Osteoblast (primary cell): ENCODE data around the gene CDC37. TPM values are rescaled to one million over a fixed set of nuclear protein-coding genes. Genes with fewer than 3 reads are reported as not detected.
A peak's percentile ranks its signal among the peaks of the same experiment; 100 is the strongest.

Experiments
- DNase-seq: peaks from one replicate; pipeline ENCODE4 v3.0.0; 2011; ENCODE audit warnings: low spot score, mixed read lengths; ENCODE audit not compliant: insufficient read length; ENCODE audit errors: missing footprints
- H2AFZ ChIP-seq: 2 replicates; pipeline ENCODE4 v1.6.0; 2011; ENCODE audit warnings: mild to moderate bottlenecking, low read length
- H3K27ac ChIP-seq: 2 replicates; pipeline ENCODE4 v1.5.1; 2011; ENCODE audit warnings: mild to moderate bottlenecking, low read depth, low read length, moderate library complexity
- H3K27me3 ChIP-seq: 2 replicates; pipeline ENCODE4 v1.6.0; 2012; ENCODE audit warnings: mild to moderate bottlenecking, control low read depth, inconsistent platforms, low read length, moderate library complexity; ENCODE audit not compliant: insufficient read depth
- H3K36me3 ChIP-seq: 2 replicates; pipeline ENCODE4 v1.5.1; 2011; ENCODE audit warnings: mild to moderate bottlenecking, low read length, control low read depth, moderate library complexity; ENCODE audit not compliant: insufficient read depth
- H3K4me1 ChIP-seq: 2 replicates; pipeline ENCODE4 v1.5.1; 2011; ENCODE audit warnings: mild to moderate bottlenecking, low read length, control low read depth, moderate library complexity; ENCODE audit not compliant: insufficient read depth
- H3K4me2 ChIP-seq: 2 replicates; pipeline ENCODE4 v1.6.0; 2011; ENCODE audit warnings: mild to moderate bottlenecking, low read length; ENCODE audit not compliant: insufficient read depth
- H3K4me3 ChIP-seq: fragments of 200-600 bp; sonication (generic); 3 replicates; pipeline ENCODE4 v1.5.1; 2012; ENCODE audit warnings: mild to moderate bottlenecking, low read length, inconsistent platforms; ENCODE audit not compliant: insufficient read depth
- H3K79me2 ChIP-seq: 2 replicates; pipeline ENCODE4 v1.6.0; 2012; ENCODE audit warnings: mild to moderate bottlenecking, low read length, control low read depth, inconsistent platforms; ENCODE audit not compliant: insufficient read depth
- H3K9me3 ChIP-seq: 2 replicates; pipeline ENCODE4 v1.5.1; 2011; ENCODE audit warnings: low read depth, low read length, control low read depth
- H4K20me1 ChIP-seq: 2 replicates; pipeline ENCODE4 v1.6.0; 2012; ENCODE audit warnings: mild to moderate bottlenecking, low read length, control low read depth; ENCODE audit not compliant: insufficient read depth
- total RNA-seq: library from RNA; depleted of rRNA; stranded (reverse); fragments of >200 nt; gene quantifications from 2 replicates; pipeline ENCODE4 v1.2.3, GENCODE V29; 2012
- TF ChIP-seq, protein P1 (sequence below): IDR thresholded peaks from 2 replicates; pipeline ENCODE4 v1.5.1; 2011; ENCODE audit warnings: mild to moderate bottlenecking, low read depth, low read length, moderate library complexity; ENCODE audit errors: extremely low read depth

The CDC37 gene
- total RNA-seq, 1 donor, result 154 TPM

DNA sequence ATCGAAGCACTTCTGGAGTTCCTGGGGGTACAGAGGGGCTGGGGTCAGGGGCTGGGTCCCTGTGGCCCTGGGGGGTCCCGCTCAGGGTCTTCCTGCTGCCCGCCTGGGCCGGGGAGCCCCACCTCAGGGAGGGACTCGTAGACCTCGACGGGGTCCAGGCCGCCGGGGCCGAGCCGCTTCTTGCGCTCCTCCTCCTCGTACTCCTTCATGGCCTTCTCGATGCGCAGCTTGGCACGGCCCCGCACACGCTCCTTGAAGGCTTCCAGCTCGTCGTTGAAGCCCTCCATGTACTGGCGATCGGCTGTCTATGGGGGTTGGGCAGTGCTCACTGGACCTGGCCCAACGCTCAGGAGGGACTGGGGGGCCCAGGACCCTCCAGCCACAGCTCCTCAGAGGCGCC lies 10.2 kb downstream of the CDC37 start:
- peak; percentile 31 for DNase-seq
- Histone ChIP-seq H3K27ac (no peak overlapping the region), H3K4me1 (no peaks in the 10 kb centered on the region), H3K79me2 (peaks cover 22% of the 10 kb centered on the region), H2AFZ (no peak overlapping the region), H4K20me1 (peaks cover 23% of the 10 kb centered on the region), H3K9me3 (no peaks in the 10 kb centered on the region), H3K36me3 (peaks cover 40% of the 10 kb centered on the region), H3K27me3 (no peaks in the 10 kb centered on the region), H3K4me2 (no peak overlapping the region), H3K4me3 (no peak overlapping the region)
- TF ChIP-seq, protein P1, sequence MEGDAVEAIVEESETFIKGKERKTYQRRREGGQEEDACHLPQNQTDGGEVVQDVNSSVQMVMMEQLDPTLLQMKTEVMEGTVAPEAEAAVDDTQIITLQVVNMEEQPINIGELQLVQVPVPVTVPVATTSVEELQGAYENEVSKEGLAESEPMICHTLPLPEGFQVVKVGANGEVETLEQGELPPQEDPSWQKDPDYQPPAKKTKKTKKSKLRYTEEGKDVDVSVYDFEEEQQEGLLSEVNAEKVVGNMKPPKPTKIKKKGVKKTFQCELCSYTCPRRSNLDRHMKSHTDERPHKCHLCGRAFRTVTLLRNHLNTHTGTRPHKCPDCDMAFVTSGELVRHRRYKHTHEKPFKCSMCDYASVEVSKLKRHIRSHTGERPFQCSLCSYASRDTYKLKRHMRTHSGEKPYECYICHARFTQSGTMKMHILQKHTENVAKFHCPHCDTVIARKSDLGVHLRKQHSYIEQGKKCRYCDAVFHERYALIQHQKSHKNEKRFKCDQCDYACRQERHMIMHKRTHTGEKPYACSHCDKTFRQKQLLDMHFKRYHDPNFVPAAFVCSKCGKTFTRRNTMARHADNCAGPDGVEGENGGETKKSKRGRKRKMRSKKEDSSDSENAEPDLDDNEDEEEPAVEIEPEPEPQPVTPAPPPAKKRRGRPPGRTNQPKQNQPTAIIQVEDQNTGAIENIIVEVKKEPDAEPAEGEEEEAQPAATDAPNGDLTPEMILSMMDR, result no peak

DNA sequence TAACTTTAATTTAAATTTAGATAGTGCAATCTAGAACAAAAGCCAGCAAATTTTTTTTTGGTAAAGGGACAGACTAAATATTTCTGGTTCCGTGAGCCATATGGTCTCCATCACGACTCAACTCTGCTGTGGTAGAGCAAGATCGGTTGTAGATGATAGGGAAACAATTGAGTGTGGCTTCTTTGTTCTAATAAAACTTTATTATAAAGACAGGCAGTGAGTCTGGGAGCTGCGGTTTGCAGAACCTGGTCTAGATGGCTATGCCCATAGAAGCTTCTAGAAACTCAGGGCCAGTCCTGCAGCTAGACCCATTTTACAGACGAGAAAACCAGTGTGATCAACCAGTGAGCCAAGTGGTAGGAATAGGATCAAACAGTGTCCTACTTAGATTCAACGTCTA lies 11.2 kb downstream of the CDC37 start:
- no peak overlapping the region for H3K4me2 ChIP-seq
- no peak overlapping the region for H3K27ac ChIP-seq
- no peak overlapping the region for H2AFZ ChIP-seq
- peaks cover 40% of the 10 kb centered on the region for H3K36me3 ChIP-seq
- H3K4me3 ChIP-seq, result no peak overlapping the region
- peaks cover 16% of the 10 kb centered on the region for H4K20me1 ChIP-seq
- peaks cover 13% of the 10 kb centered on the region for H3K79me2 ChIP-seq
- TF ChIP-seq, protein P1, result no peak
- no peaks in the 10 kb centered on the region for H3K9me3 ChIP-seq
- no peaks in the 10 kb centered on the region for H3K27me3 ChIP-seq
- H3K4me1 ChIP-seq, result no peaks in the 10 kb centered on the region
- no peak for DNase-seq

DNA sequence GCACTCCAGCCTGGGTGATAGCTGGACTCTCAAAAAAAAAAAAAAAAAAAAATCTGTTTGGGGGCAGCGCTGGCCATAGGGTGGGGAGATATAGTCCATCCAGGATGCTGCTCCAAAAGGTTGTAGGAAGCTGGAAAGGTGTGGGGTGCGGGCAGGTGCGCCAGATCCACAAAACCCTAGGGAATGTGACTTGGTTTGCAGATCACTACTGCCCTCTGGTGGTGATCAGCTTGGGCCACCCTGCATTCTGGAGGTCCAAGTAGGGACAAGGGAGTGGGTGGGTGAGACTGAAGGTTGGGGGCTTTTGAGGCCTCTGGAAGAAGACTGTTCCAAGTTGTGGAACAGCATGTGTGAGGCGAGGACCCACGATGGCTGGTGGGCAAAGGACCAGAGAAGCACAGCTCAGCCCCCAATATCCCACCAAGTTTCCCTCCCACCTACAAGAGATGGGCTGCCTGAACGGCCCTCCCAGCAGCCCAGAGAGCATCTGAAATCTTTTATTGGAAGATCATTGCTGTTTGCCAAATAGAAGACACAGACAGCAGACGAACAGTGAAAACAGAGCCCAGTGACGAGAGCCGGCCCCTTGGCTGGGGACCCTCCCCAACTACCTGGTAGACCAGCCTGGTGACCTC lies 12.6 kb downstream of the CDC37 start:
- Histone ChIP-seq H3K79me2 (no peaks in the 10 kb centered on the region), H3K27me3 (no peaks in the 10 kb centered on the region), H2AFZ (no peak overlapping the region), H3K9me3 (no peaks in the 10 kb centered on the region), H4K20me1 (peaks cover 12% of the 10 kb centered on the region), H3K4me3 (no peak overlapping the region), H3K27ac (no peak overlapping the region), H3K4me1 (no peaks in the 10 kb centered on the region), H3K4me2 (no peak overlapping the region), H3K36me3 (peaks cover 40% of the 10 kb centered on the region)
- TF ChIP-seq, protein P1, result peak; percentile 90
- DNase-seq, result peak; percentile 96

DNA sequence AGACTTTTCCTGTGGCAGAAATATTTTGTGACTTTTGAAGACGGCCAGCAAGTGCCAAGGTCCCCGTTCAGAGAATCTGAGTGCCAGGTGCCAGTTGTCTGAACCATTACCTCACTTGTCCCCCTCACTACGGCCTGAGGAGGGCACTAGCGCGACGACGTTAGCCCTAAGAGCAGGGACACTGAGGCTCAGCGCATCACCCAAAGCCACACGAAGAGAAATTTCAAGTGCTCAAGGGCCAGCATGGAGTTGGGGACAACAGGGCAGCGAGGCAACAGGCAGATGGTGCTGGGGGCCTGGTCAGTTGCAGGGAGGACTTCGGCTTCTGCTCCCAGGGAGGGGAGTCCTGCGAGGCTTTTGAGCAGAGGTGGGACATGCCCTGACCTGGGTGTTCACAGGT lies 13.5 kb downstream of the CDC37 start:
- Histone ChIP-seq H3K27me3 (no peaks in the 10 kb centered on the region), H3K27ac (no peak overlapping the region), H3K4me1 (no peaks in the 10 kb centered on the region), H3K9me3 (no peaks in the 10 kb centered on the region), H2AFZ (no peak overlapping the region), H3K4me2 (no peak overlapping the region), H4K20me1 (peaks cover 12% of the 10 kb centered on the region), H3K79me2 (no peaks in the 10 kb centered on the region), H3K4me3 (no peak overlapping the region), H3K36me3 (peaks cover 34% of the 10 kb centered on the region)
- TF ChIP-seq, protein P1, result peak; percentile 27
- peak; percentile 79 for DNase-seq
